ENCODE measurements around the gene TPST2. TPM values are rescaled to one million over a fixed set of nuclear protein-coding genes. Genes with fewer than 3 reads are reported as not detected.
A peak's percentile ranks its signal among the peaks of the same experiment; 100 is the strongest.

Gene TPST2
- total RNA-seq, 1 experiment from 2014 or later = 50.1 TPM

DNA sequence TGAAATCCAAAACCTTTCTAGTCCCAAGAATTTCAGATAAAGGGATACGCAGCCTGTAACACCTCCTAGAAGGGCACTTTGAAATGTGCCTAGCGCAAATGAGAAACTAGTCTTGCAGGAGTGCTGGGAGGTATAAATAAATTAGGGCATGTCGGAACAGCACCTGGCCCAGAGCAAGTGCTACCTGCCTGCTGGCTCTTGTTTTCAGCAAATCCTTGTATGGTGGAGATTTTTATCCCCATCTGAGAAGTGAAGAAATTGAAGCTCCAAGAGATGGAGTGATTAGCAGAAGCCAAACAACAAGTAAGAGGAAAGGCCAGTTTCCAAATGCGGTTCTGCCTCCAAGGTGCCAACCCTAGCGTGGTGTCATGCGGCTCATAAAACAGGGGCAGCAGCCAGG is 40.9 kb downstream of the TPST2 start:
- Mint-ChIP-seq H3K9me3 (no peaks in the 10 kb centered on the region), H3K27ac (peak overlapping the region; percentile 64 to 82 (median 77); a peak in 6 of 7 replicates), H3K4me1 (peaks cover 43 to 49% of the 10 kb centered on the region in 2 experiments), H3K4me3 (no peak overlapping the region), H3K36me3 (ENCODE audit: insufficient read depth in 1 of 3, low read depth in 3 of 3) (peaks cover 6 to 16% (median 11%) of the 10 kb centered on the region in 3 experiments), H3K27me3 (ENCODE audit: low read depth) (no peaks in the 10 kb centered on the region)
- H4K8ac ChIP-seq (replicated peaks; ENCODE audit: insufficient read length, low read depth, low read length) = no peak overlapping the region
- H2BK15ac ChIP-seq (ENCODE audit: low read depth, low read length) = no peak overlapping the region
- no peaks in the 10 kb centered on the region for H3K9me3 ChIP-seq (ENCODE audit: control insufficient read depth, low read depth, low read length)
- H3K18ac ChIP-seq (ENCODE audit: insufficient read length, low read depth, low read length) = no peak overlapping the region
- H2BK12ac ChIP-seq (ENCODE audit: insufficient read length, low read depth, low read length) = no peak overlapping the region
- no peak overlapping the region for H2BK120ac ChIP-seq (ENCODE audit: low read depth, low read length, poor library complexity, severe bottlenecking)
- no peak for DNase-seq
- H3K4me2 ChIP-seq (ENCODE audit: insufficient read depth, insufficient read length, low read length) = no peak overlapping the region
- no peak overlapping the region for H3K27ac ChIP-seq (ENCODE audit: insufficient read length, low read depth, low read length)
- no peak overlapping the region for H2AK5ac ChIP-seq (ENCODE audit: insufficient read length, low read length)
- H3K23ac ChIP-seq (ENCODE audit: insufficient read length, low read depth, low read length) = no peak overlapping the region
- no peak overlapping the region for H2BK20ac ChIP-seq (ENCODE audit: low read depth, low read length, poor library complexity, severe bottlenecking)
- H3K9ac ChIP-seq (ENCODE audit: extremely low read depth, insufficient read length, low read length) = no peak overlapping the region
- no peaks in the 10 kb centered on the region for H3K27me3 ChIP-seq (ENCODE audit: insufficient read depth, low read length)
- peaks cover 9% of the 10 kb centered on the region for H3K79me1 ChIP-seq (ENCODE audit: insufficient read depth, low read depth, low read length, poor library complexity, severe bottlenecking)
- TF ChIP-seq, protein P1, sequence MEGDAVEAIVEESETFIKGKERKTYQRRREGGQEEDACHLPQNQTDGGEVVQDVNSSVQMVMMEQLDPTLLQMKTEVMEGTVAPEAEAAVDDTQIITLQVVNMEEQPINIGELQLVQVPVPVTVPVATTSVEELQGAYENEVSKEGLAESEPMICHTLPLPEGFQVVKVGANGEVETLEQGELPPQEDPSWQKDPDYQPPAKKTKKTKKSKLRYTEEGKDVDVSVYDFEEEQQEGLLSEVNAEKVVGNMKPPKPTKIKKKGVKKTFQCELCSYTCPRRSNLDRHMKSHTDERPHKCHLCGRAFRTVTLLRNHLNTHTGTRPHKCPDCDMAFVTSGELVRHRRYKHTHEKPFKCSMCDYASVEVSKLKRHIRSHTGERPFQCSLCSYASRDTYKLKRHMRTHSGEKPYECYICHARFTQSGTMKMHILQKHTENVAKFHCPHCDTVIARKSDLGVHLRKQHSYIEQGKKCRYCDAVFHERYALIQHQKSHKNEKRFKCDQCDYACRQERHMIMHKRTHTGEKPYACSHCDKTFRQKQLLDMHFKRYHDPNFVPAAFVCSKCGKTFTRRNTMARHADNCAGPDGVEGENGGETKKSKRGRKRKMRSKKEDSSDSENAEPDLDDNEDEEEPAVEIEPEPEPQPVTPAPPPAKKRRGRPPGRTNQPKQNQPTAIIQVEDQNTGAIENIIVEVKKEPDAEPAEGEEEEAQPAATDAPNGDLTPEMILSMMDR (conservative IDR thresholded peaks at IDR 0.05) = no peak
- no peaks in the 10 kb centered on the region for H4K20me1 ChIP-seq (ENCODE audit: control insufficient read depth, insufficient read depth, insufficient read length)
- no peak overlapping the region for H3K14ac ChIP-seq (ENCODE audit: insufficient read depth, low read length)
- no peak overlapping the region for H3K56ac ChIP-seq (ENCODE audit: insufficient read length, low read depth, low read length)
- no CpG with 5 or more reads among the region's 6 CpGs for WGBS (ENCODE audit: extremely low coverage, insufficient read length, low lambda C conversion rate)
- H2AFZ ChIP-seq (ENCODE audit: low read length) = no peak overlapping the region
- H4K5ac ChIP-seq (ENCODE audit: insufficient read length, low read depth, low read length) = no peak overlapping the region
- H3K23me2 ChIP-seq (ENCODE audit: insufficient read length, low read depth, low read length, poor library complexity, severe bottlenecking) = no peaks in the 10 kb centered on the region
- H4K91ac ChIP-seq (ENCODE audit: insufficient read length, low read depth, low read length) = no peak overlapping the region
- H2BK5ac ChIP-seq (ENCODE audit: insufficient read length, low read length) = no peak overlapping the region
- H3K79me2 ChIP-seq (ENCODE audit: insufficient read depth, low read length) = peaks cover 37% of the 10 kb centered on the region; the same call in 1 of the 2 replicates
- no peak overlapping the region for H3T11ph ChIP-seq (ENCODE audit: low read length)
- 0 out of 2 replicates have a peak, but pooled peaks cover 3% of the 10 kb centered on the region for H3K4me1 ChIP-seq (ENCODE audit: insufficient read depth, low read length)
- H3K4ac ChIP-seq (ENCODE audit: low read depth, low read length) = no peak overlapping the region

All from H9 (cell line).